OCI-LY7 (cell line): ENCODE data around the gene ACOT11.

Experiments
- CTCF ChIP-seq: fragments of 200-600 bp; sonication (generic); conservative IDR thresholded peaks from 2 replicates; pipeline ENCODE4 v1.5.1; 2014; ENCODE audit warnings: mild to moderate bottlenecking, antibody characterized with exemption, low read length, moderate library complexity, mixed read lengths
- EZH2phosphoT487 ChIP-seq: fragments of 200-600 bp; sonication (generic); IDR thresholded peaks from 2 replicates; pipeline ENCODE4 v1.6.1; 2018; ENCODE audit warnings: low read depth, borderline replicate concordance, mild to moderate bottlenecking, mixed run types, antibody characterized with exemption, low read length, moderate library complexity, mixed read lengths

- TF ChIP-seq CTCF: no peak
- TF ChIP-seq EZH2phosphoT487: no peak
Measured at GRCh38 chr1:54593571-54594160, 45.6 kb downstream of the ACOT11 start.
